ENCODE measurements around the gene SGIP1. TPM values are rescaled to one million over a fixed set of nuclear protein-coding genes. Genes with fewer than 3 reads are reported as not detected.

The SGIP1 gene
- total and polyA plus RNA-seq, 2 donors = 1.4 to 8.4 TPM

- no peak for DNase-seq (ENCODE audit: extremely low spot score)
- WGBS = 51% methylated on average over 6 of the region's 6 CpGs
- Histone ChIP-seq H3K4me3 (ENCODE audit: low read depth, low read length) (no peak overlapping the region), H3K4me1 (ENCODE audit: insufficient read depth) (no peaks in the 10 kb centered on the region), H3K27ac (ENCODE audit: low read depth) (no peak overlapping the region), H3K36me3 (ENCODE audit: insufficient read depth) (no peaks in the 10 kb centered on the region)
Measured at GRCh38 chr1:66757722-66758240, 223.8 kb downstream of the SGIP1 start.

DNA sequence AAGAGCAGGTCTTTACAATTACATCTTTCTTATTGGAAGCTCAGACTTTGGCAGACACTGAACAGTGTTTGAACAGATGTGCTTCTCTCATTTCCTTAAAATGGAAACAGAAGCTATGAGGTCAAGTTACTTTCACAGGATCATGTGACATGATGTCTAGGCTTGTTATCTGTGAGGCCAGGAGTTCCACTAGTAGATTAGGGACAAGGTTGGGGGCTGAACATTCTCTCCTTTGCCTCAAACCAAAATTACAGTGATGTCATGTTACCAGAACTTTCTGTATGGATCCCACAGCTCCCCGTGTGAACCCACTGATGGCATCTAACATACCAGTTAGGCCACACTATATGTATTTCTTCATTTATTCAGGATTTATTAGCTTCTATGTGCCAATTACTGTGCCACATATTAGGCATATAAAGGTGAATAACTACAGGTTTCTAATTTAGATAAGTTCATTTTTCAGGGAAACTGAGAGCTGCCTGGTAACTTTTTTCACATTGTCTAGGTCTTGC lies 224.3 kb downstream of the SGIP1 start:
- 68% methylated on average over 1 of the region's 1 CpG for WGBS
- no peaks in the 10 kb centered on the region for H3K36me3 ChIP-seq (ENCODE audit: insufficient read depth)
- no peak overlapping the region for H3K27ac ChIP-seq (ENCODE audit: low read depth)
- H3K4me3 ChIP-seq (ENCODE audit: low read depth, low read length) = no peak overlapping the region
- no peak for DNase-seq (ENCODE audit: extremely low spot score)
- no peaks in the 10 kb centered on the region for H3K4me1 ChIP-seq (ENCODE audit: insufficient read depth)

- WGBS = 97% methylated on average over 1 of the region's 1 CpG
- H3K4me1 ChIP-seq (ENCODE audit: insufficient read depth) = no peaks in the 10 kb centered on the region
- no peak for DNase-seq (ENCODE audit: extremely low spot score)
- no peak overlapping the region for H3K4me3 ChIP-seq (ENCODE audit: low read depth, low read length)
- H3K27ac ChIP-seq (ENCODE audit: low read depth) = no peak overlapping the region
- H3K36me3 ChIP-seq (ENCODE audit: insufficient read depth) = no peaks in the 10 kb centered on the region
Measured at GRCh38 chr1:66760506-66760905, 226.6 kb downstream of the SGIP1 start.

DNA sequence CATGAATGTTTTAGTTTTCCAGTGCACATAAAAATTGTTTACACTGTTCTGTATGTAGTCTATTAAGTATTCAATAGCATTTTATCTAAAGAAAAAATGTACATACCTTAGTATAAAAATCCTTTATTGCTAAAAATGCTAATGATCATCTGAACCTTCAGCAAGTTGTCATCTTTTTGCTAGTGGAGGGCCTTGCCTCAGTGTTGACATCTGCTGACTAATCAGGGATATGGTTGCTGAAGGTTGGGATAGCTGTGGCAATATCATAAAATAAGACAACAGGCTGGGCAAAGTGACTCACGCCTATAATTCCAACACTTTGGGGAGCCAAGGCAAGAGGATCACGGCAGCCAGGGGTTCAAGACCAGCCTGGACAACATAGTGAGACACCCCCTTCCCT lies 227.3 kb downstream of the SGIP1 start:
- no peak for DNase-seq (ENCODE audit: extremely low spot score)

DNA sequence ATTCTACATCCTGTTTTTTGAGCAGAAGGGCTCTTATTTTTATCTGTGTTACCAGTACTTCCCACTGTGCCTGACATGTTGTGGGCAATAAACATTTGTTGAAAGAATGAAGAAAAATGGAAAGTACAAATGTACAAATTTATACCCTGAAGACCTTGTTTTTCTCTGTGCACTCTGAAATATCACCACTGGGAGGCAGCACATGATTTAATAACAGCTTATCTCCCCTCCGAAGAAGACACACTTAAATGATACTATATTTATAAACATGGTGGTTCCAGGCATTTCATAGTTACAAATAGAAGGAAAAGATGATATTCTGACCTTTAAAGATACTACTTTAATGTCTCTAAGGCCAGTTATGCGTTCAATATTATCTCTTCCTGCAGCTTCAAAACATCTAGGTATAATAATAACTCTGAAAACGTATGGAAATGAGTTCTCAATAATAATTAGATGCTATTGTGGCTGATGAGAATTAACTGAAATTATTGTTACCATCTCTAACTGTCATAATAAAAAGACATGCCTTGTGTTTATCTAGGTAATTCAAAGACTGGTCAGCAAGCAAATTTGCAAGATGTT lies 231.1 kb downstream of the SGIP1 start:
- Histone ChIP-seq H3K36me3 (ENCODE audit: insufficient read depth) (no peaks in the 10 kb centered on the region), H3K27ac (ENCODE audit: low read depth) (no peak overlapping the region), H3K4me1 (ENCODE audit: insufficient read depth) (no peaks in the 10 kb centered on the region), H3K4me3 (ENCODE audit: low read depth, low read length) (no peak overlapping the region)
- DNase-seq (ENCODE audit: extremely low spot score) = no peak
- WGBS = 19% methylated on average over 3 of the region's 3 CpGs

More for the DNA sequence above, 227.3 kb downstream of the SGIP1 start:
- no peaks in the 10 kb centered on the region for H3K4me1 ChIP-seq (ENCODE audit: insufficient read depth)
- no peak overlapping the region for H3K4me3 ChIP-seq (ENCODE audit: low read depth, low read length)
- 79% methylated on average over 2 of the region's 2 CpGs for WGBS
- no peaks in the 10 kb centered on the region for H3K36me3 ChIP-seq (ENCODE audit: insufficient read depth)
- no peak overlapping the region for H3K27ac ChIP-seq (ENCODE audit: low read depth)

DNA sequence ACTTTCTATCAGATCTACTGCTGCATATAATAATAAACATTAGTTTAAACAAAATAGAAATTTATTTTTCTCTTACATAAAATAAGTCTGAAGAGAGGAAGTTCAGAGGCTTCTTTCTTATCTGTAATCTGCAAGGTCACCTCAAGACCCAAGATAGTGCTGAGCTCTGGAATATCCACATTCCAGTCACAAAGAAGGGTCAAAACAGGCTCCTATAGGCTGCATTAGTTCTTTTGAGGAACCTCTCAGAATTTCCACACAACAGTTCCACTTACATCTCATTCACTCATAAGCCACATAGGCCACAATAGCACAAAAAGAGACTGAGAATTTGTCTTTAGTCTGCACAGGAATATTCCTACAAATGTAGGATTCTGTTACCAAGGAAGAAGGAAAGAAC lies 233.7 kb downstream of the SGIP1 start:
- H3K4me1 ChIP-seq (ENCODE audit: insufficient read depth) = no peaks in the 10 kb centered on the region
- H3K27ac ChIP-seq (ENCODE audit: low read depth) = no peak overlapping the region
- no peak for DNase-seq (ENCODE audit: extremely low spot score)
- H3K36me3 ChIP-seq (ENCODE audit: insufficient read depth) = no peaks in the 10 kb centered on the region
- H3K4me3 ChIP-seq (ENCODE audit: low read depth, low read length) = no peak overlapping the region

- WGBS = 94% methylated on average over 1 of the region's 1 CpG
- Histone ChIP-seq H3K4me1 (ENCODE audit: insufficient read depth) (no peaks in the 10 kb centered on the region), H3K4me3 (ENCODE audit: low read depth, low read length) (no peak overlapping the region), H3K27ac (ENCODE audit: low read depth) (no peak overlapping the region), H3K36me3 (ENCODE audit: insufficient read depth) (no peaks in the 10 kb centered on the region)
- no peak for DNase-seq (ENCODE audit: extremely low spot score)
Measured at GRCh38 chr1:66768965-66769364, 235.0 kb downstream of the SGIP1 start.

DNA sequence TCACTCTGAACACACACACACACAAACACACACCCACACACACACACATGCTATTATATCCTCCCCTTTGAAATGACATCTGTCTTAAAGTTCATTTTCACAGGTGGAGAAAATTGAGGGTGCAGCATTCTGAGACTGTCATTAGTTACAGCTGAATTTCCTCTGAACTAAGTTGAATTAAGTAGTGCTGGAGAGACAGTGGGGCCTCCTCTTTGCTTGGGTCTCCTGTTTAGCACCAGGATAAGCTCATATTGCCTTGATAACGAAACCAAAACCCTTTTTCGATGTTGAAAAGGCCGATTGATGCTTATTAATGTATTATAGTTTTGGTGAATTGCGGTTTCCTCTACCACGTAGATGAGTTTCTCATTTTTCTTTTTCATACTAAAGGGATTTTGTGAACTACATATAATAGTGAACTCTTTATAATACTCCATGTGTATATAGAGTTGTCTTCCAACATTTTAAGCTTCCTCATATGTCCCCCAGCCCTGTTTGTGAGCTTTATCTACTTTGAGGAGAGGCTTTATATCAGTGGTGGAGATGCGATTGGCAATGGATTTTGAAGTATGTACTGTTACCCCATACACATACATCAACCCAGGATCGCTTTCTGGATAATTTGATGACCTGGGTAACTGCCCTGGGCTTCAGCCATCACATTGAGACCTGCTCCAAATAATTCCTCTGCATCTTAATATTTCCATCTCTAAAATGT lies 235.7 kb downstream of the SGIP1 start:
- Histone ChIP-seq H3K4me1 (ENCODE audit: insufficient read depth) (no peaks in the 10 kb centered on the region), H3K27ac (ENCODE audit: low read depth) (no peak overlapping the region), H3K36me3 (ENCODE audit: insufficient read depth) (no peaks in the 10 kb centered on the region), H3K4me3 (ENCODE audit: low read depth, low read length) (no peak overlapping the region)
- no peak for DNase-seq (ENCODE audit: extremely low spot score)
- WGBS = 86% methylated on average over 7 of the region's 7 CpGs

- no peaks in the 10 kb centered on the region for H3K4me1 ChIP-seq (ENCODE audit: insufficient read depth)
- no peaks in the 10 kb centered on the region for H3K36me3 ChIP-seq (ENCODE audit: insufficient read depth)
- no peak overlapping the region for H3K4me3 ChIP-seq (ENCODE audit: low read depth, low read length)
- no peak overlapping the region for H3K27ac ChIP-seq (ENCODE audit: low read depth)
- DNase-seq (ENCODE audit: extremely low spot score) = no peak
- WGBS = 96% methylated on average over 2 of the region's 2 CpGs
Measured at GRCh38 chr1:66770240-66770639, 236.3 kb downstream of the SGIP1 start.

GRCh38 chr1:66770694-66771093 lies 236.7 kb downstream of the SGIP1 start:
- Histone ChIP-seq H3K27ac (ENCODE audit: low read depth) (no peak overlapping the region), H3K4me3 (ENCODE audit: low read depth, low read length) (no peak overlapping the region), H3K4me1 (ENCODE audit: insufficient read depth) (no peaks in the 10 kb centered on the region), H3K36me3 (ENCODE audit: insufficient read depth) (no peaks in the 10 kb centered on the region)
- no peak for DNase-seq (ENCODE audit: extremely low spot score)
- WGBS = 87% methylated on average over 4 of the region's 4 CpGs

DNA sequence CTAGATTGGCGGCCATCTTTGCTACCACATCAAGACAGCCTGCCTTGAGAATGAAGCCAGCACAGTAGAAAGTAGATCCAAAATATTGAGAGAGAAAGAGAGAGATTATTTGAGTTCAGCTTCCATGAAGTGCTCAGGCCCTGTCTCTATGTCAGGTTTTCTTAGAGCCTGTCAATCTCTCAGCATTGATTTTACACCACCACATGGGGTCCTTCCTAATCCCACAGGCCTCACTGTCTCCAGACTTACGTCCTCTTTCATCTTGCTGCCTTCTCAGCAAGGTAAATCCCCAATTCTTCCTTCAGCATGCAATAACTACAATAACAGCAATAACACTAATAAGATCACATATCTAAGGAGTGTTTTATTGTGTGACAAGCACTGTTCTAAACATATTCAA lies 239.3 kb downstream of the SGIP1 start:
- no peak overlapping the region for H3K4me3 ChIP-seq (ENCODE audit: low read depth, low read length)
- no peaks in the 10 kb centered on the region for H3K36me3 ChIP-seq (ENCODE audit: insufficient read depth)
- WGBS = 98% methylated on average over 2 of the region's 2 CpGs

GRCh38 chr1:66774438-66774837 lies 240.5 kb downstream of the SGIP1 start:
- 78% methylated on average over 2 of the region's 2 CpGs for WGBS
- H3K4me1 ChIP-seq (ENCODE audit: insufficient read depth) = no peaks in the 10 kb centered on the region
- H3K4me3 ChIP-seq (ENCODE audit: low read depth, low read length) = no peak overlapping the region
- no peaks in the 10 kb centered on the region for H3K36me3 ChIP-seq (ENCODE audit: insufficient read depth)
- no peak for DNase-seq (ENCODE audit: extremely low spot score)
- no peak overlapping the region for H3K27ac ChIP-seq (ENCODE audit: low read depth)

More for the DNA sequence above, 239.3 kb downstream of the SGIP1 start:
- Histone ChIP-seq H3K4me1 (ENCODE audit: insufficient read depth) (no peaks in the 10 kb centered on the region), H3K27ac (ENCODE audit: low read depth) (no peak overlapping the region)
- no peak for DNase-seq (ENCODE audit: extremely low spot score)

GRCh38 chr1:66775646-66776045 lies 241.7 kb downstream of the SGIP1 start:
- DNase-seq (ENCODE audit: extremely low spot score) = no peak
- no peaks in the 10 kb centered on the region for H3K4me1 ChIP-seq (ENCODE audit: insufficient read depth)
- no peak overlapping the region for H3K27ac ChIP-seq (ENCODE audit: low read depth)
- H3K4me3 ChIP-seq (ENCODE audit: low read depth, low read length) = no peak overlapping the region
- 78% methylated on average over 3 of the region's 3 CpGs for WGBS
- H3K36me3 ChIP-seq (ENCODE audit: insufficient read depth) = no peaks in the 10 kb centered on the region

DNA sequence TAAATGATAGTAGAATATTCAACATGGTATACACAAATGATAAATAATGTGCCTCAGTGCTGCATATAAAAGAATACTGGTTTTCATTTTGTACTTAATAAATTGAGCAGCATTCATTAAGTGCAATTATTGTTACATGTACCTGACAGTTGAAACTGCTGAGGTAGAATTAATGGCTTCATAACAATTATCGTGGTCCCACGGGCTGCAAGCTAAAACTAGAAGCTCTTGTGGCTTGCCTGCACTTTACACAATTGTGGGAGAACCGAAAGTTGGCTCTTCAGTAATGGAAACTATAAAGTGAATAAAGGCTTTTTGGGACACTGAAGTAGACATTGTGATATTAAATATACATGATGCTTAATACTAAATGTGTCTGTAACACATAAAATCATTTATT lies 243.9 kb downstream of the SGIP1 start:
- Histone ChIP-seq H3K27ac (ENCODE audit: low read depth) (no peak overlapping the region), H3K36me3 (ENCODE audit: insufficient read depth) (no peaks in the 10 kb centered on the region), H3K4me3 (ENCODE audit: low read depth, low read length) (no peak overlapping the region), H3K4me1 (ENCODE audit: insufficient read depth) (no peaks in the 10 kb centered on the region)
- 71% methylated on average over 3 of the region's 3 CpGs for WGBS
- no peak for DNase-seq (ENCODE audit: extremely low spot score)

Measured in urinary bladder (tissue), 4 donors.